ENCODE measurements around the gene EZH1.

GRCh38 chr17:42683407-42684034, 61.3 kb downstream of the EZH1 start:
- no peak for TF ChIP-seq POLR2A (IDR thresholded peaks at IDR 0.05; ENCODE audit: low read depth, low read length)
- TF ChIP-seq POLR2AphosphoS5 (IDR thresholded peaks at IDR 0.05; ENCODE audit: low read depth, low read length) = no peak
- TF ChIP-seq TAF1 (IDR thresholded peaks at IDR 0.05; ENCODE audit: borderline replicate concordance, low read depth, low read length) = no peak

Measured in GM12892 (cell line).